NCI-H1105 (cell line): ENCODE results near the gene LRRC63.
"Not testable (repeated sequence)": the region's sequence is repeated elsewhere in the genome, so short reads cannot be mapped to it uniquely, and the experiment has no call there.

ENCODE experiments used
- DNase-seq: peaks from one replicate; lab custom pipeline; 2025; lab: John Stamatoyannopoulos, UW

Gene LRRC63

GRCh38 chr13:46265292-46265691 lies 53.6 kb downstream of the LRRC63 start:
- no peak for DNase-seq

GRCh38 chr13:46267166-46267565 lies 55.4 kb downstream of the LRRC63 start:
- no peak for DNase-seq

- no peak for DNase-seq
Measured at GRCh38 chr13:46270416-46270815, 58.7 kb downstream of the LRRC63 start.

- DNase-seq, result no peak
Measured at GRCh38 chr13:46274094-46274698, 62.5 kb downstream of the LRRC63 start.

GRCh38 chr13:46278474-46278873 lies 66.7 kb downstream of the LRRC63 start:
- no peak for DNase-seq

- no peak for DNase-seq
Measured at GRCh38 chr13:46281779-46282178, 70.1 kb downstream of the LRRC63 start.

- DNase-seq, result not testable (repeated sequence)
Measured at GRCh38 chr13:46283912-46284824, 72.4 kb downstream of the LRRC63 start.

GRCh38 chr13:46286972-46287371 lies 75.2 kb downstream of the LRRC63 start:
- DNase-seq, result no peak

GRCh38 chr13:46288570-46289259 lies 77.0 kb downstream of the LRRC63 start:
- no peak for DNase-seq

- no peak for DNase-seq
Measured at GRCh38 chr13:46289260-46289955, 77.7 kb downstream of the LRRC63 start.

GRCh38 chr13:46290434-46290833 lies 78.7 kb downstream of the LRRC63 start:
- no peak for DNase-seq

- no peak for DNase-seq
Measured at GRCh38 chr13:46293436-46293835, 81.7 kb downstream of the LRRC63 start.

GRCh38 chr13:46295491-46296114 lies 83.9 kb downstream of the LRRC63 start:
- no peak for DNase-seq

- no peak for DNase-seq
Measured at GRCh38 chr13:46296115-46296822, 84.5 kb downstream of the LRRC63 start.

GRCh38 chr13:46296921-46297320 lies 85.2 kb downstream of the LRRC63 start:
- no peak for DNase-seq

- DNase-seq, result no peak
Measured at GRCh38 chr13:46297361-46297811, 85.7 kb downstream of the LRRC63 start.

- no peak for DNase-seq
Measured at GRCh38 chr13:46303742-46304385, 92.1 kb downstream of the LRRC63 start.

GRCh38 chr13:46304546-46304945 lies 92.8 kb downstream of the LRRC63 start:
- DNase-seq, result no peak

GRCh38 chr13:46307554-46307953 lies 95.8 kb downstream of the LRRC63 start:
- DNase-seq, result no peak

GRCh38 chr13:46310066-46310465 lies 98.3 kb downstream of the LRRC63 start:
- DNase-seq, result no peak
